ENCODE measurements around the gene PER3.
"Not testable (repeated sequence)": the region's sequence is repeated elsewhere in the genome, so short reads cannot be mapped to it uniquely, and the experiment has no call there.

GRCh38 chr1:7791027-7791426 lies 6.9 kb downstream of the PER3 start:
- TF ChIP-seq CTCF (conservative IDR thresholded peaks at IDR 0.05 in 1 of 2, IDR thresholded peaks at IDR 0.05 in 1 of 2; ENCODE audit: low read depth in 1 of 2, low read length in 2 of 2); EZH2 (IDR thresholded peaks at IDR 0.05; ENCODE audit: low read length, missing control alignments): not testable (repeated sequence)

Measured in fibroblast of lung (primary cell).